Measurements from ENCODE around the gene SLC5A8.
"Not testable (repeated sequence)": the region's sequence is repeated elsewhere in the genome, so short reads cannot be mapped to it uniquely, and the experiment has no call there.

DNA sequence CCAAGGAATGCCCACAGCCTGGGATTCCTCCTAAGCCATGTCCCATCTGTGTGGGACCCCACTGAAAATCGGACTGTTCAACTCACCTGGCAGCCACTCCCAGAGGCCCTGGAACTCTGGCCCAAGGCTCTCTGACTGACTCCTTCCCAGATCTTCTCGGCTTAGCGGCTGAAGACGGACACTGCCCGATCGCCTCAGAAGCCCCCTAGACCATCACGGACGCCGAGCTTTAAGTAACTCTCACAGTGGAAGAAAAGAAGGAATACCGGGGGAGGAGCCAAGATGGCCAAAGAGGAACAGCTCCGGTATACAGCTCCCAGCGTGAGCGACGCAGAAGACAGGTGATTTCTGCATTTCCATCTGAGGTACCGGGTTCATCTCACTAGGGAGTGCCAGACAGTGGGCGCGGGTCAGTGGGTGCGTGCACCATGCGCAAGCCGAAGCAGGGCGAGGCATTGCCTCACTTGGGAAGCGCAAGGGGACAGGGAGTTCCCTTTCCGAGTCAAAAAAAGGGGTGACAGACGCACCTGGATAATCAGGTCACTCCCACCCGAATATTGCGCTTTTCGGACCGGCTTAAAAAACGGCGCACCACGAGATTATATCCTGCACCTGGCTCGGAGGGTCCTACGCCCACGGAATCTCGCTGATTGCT, 64.1 kb downstream of the SLC5A8 start:
- TF ChIP-seq, protein P1, sequence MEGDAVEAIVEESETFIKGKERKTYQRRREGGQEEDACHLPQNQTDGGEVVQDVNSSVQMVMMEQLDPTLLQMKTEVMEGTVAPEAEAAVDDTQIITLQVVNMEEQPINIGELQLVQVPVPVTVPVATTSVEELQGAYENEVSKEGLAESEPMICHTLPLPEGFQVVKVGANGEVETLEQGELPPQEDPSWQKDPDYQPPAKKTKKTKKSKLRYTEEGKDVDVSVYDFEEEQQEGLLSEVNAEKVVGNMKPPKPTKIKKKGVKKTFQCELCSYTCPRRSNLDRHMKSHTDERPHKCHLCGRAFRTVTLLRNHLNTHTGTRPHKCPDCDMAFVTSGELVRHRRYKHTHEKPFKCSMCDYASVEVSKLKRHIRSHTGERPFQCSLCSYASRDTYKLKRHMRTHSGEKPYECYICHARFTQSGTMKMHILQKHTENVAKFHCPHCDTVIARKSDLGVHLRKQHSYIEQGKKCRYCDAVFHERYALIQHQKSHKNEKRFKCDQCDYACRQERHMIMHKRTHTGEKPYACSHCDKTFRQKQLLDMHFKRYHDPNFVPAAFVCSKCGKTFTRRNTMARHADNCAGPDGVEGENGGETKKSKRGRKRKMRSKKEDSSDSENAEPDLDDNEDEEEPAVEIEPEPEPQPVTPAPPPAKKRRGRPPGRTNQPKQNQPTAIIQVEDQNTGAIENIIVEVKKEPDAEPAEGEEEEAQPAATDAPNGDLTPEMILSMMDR (IDR thresholded peaks at IDR 0.05; ENCODE audit: low read depth, low read length): not testable (repeated sequence)
- not testable (repeated sequence) for TF ChIP-seq POLR2A (IDR thresholded peaks at IDR 0.05; ENCODE audit: extremely low read depth, insufficient read length); MYC (IDR thresholded peaks at IDR 0.05; ENCODE audit: low read depth, low read length)
- TF ChIP-seq, protein P2, sequence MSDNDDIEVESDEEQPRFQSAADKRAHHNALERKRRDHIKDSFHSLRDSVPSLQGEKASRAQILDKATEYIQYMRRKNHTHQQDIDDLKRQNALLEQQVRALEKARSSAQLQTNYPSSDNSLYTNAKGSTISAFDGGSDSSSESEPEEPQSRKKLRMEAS (IDR thresholded peaks at IDR 0.05; ENCODE audit: low read depth, low read length): not testable (repeated sequence)
